Endothelial cell of umbilical vein (primary cell): ENCODE results near the gene WRAP73. TPM values are rescaled to one million over a fixed set of nuclear protein-coding genes. Genes with fewer than 3 reads are reported as not detected.

ENCODE experiments used
- BruUV-seq: library from RNA; stranded (reverse); fragments of 400-500 nt; replicated peaks from 2 replicates; lab custom pipeline; 2021; lab: Mats Ljungman, UMichigan
- CTCF ChIA-PET: fragments of 300-600, 350-600 bp; sonication (Branson Sonifier 250); formaldehyde crosslinking; loops from one replicate; lab custom pipeline; 2021; ENCODE audit warnings: antibody characterized with exemption, inconsistent platforms; lab: Charles Lee
- POLR2A ChIA-PET: fragments of 300-600, 350-600 bp; sonication (Branson Sonifier 250); formaldehyde crosslinking; loops from one replicate; lab custom pipeline; 2021; ENCODE audit warnings: antibody characterized with exemption, inconsistent platforms; lab: Charles Lee
- DNase-seq: peaks from one replicate; pipeline ENCODE4 v3.0.0-alpha.2; 2011; ENCODE audit warnings: low read depth, low spot score
- FAIRE-seq: peaks from 2 replicates; lab custom pipeline; 2011; peaks lifted over from hg19 to GRCh38; lab: Jason Lieb, UNC
- H2AFZ ChIP-seq: 2 replicates; pipeline ENCODE4 v1.6.0; 2012; ENCODE audit warnings: low read depth, low read length, control low read depth, inconsistent platforms
- H3K27ac ChIP-seq: 2 replicates; pipeline ENCODE4 v1.5.1; 2011; ENCODE audit warnings: low read depth, mild to moderate bottlenecking, control low read depth, low read length, moderate library complexity; ENCODE audit not compliant: insufficient read depth
- H3K27me3 ChIP-seq, 2 experiments: 2 replicates each; pipeline versions ENCODE4 v1.6.0 to v1.6.1; 2011; ENCODE audit warnings: low read length in 2 of 2, mixed read lengths in 1 of 2; ENCODE audit not compliant: control insufficient read depth in 2 of 2, insufficient read depth in 2 of 2
- H3K36me3 ChIP-seq, 2 experiments: 2 replicates in 1 of 2; 3 replicates in 1 of 2; pipeline ENCODE4 v1.5.1; 2011; ENCODE audit warnings: low read length in 2 of 2, mild to moderate bottlenecking in 1 of 2, moderate library complexity in 1 of 2; ENCODE audit not compliant: control insufficient read depth in 2 of 2, insufficient read depth in 2 of 2; ENCODE audit errors: extremely low read depth in 1 of 2
- H3K4me1 ChIP-seq: 3 replicates; pipeline ENCODE4 v1.5.1; 2011; ENCODE audit warnings: mild to moderate bottlenecking, low read length; ENCODE audit not compliant: control insufficient read depth, insufficient read depth; ENCODE audit errors: extremely low read depth
- H3K4me2 ChIP-seq: 2 replicates; pipeline ENCODE4 v1.6.1; 2011; ENCODE audit warnings: low read length, control low read depth, mixed read lengths; ENCODE audit not compliant: insufficient read depth
- H3K4me3 ChIP-seq, 3 experiments: fragments of 200-600 bp in 1 of 3; sonication (generic), shearing (Covaris generic) in 1 of 3; replicated peaks in 1 of 3; 2 replicates each; pipeline ENCODE4 v1.5.1; 2011 to 2016; ENCODE audit warnings: control low read depth in 3 of 3, low read length in 3 of 3, mild to moderate bottlenecking in 2 of 3, inconsistent platforms in 1 of 3, low read depth in 1 of 3, moderate library complexity in 1 of 3; ENCODE audit not compliant: insufficient read depth in 1 of 3
- H3K79me2 ChIP-seq: 2 replicates; pipeline ENCODE4 v1.6.0; 2012; ENCODE audit warnings: low read length, inconsistent platforms; ENCODE audit not compliant: control insufficient read depth, insufficient read depth
- H3K9ac ChIP-seq: replicated peaks from 2 replicates; pipeline ENCODE3; 2011; ENCODE audit warnings: low read length, control low read depth; ENCODE audit not compliant: insufficient read depth; ENCODE audit errors: extremely low read depth
- H3K9me1 ChIP-seq: replicated peaks from 3 replicates; pipeline ENCODE4 v1.6.0; 2011; ENCODE audit warnings: mild to moderate bottlenecking, low read length; ENCODE audit not compliant: control insufficient read depth, insufficient read depth; ENCODE audit errors: extremely low read depth
- H3K9me3 ChIP-seq: replicated peaks from 2 replicates; pipeline ENCODE4 v1.5.1; 2012; ENCODE audit warnings: low read length, inconsistent platforms; ENCODE audit not compliant: control insufficient read depth, insufficient read depth
- H4K20me1 ChIP-seq: replicated peaks from 2 replicates; pipeline ENCODE3; 2011; ENCODE audit warnings: mild to moderate bottlenecking, low read length; ENCODE audit not compliant: control insufficient read depth, insufficient read depth; ENCODE audit errors: extremely low read depth
- EZH2 ChIP-seq: IDR thresholded peaks from 2 replicates; pipeline ENCODE4 v1.6.1; 2012; ENCODE audit warnings: borderline replicate concordance, low read depth, mild to moderate bottlenecking, moderate library complexity, low read length, inconsistent platforms; ENCODE audit not compliant: severe bottlenecking
- FOS ChIP-seq: IDR thresholded peaks from 2 replicates; pipeline ENCODE4 v1.6.1; 2011; ENCODE audit warnings: mild to moderate bottlenecking, low read length, moderate library complexity, borderline replicate concordance; ENCODE audit not compliant: insufficient read depth
- GATA2 ChIP-seq: IDR thresholded peaks from 2 replicates; pipeline ENCODE4 v1.7.0; 2011; ENCODE audit warnings: low read depth, mild to moderate bottlenecking, moderate library complexity, mixed read lengths, low read length; ENCODE audit not compliant: insufficient read length, insufficient read depth
- JUN ChIP-seq: IDR thresholded peaks from 2 replicates; pipeline ENCODE4 v1.6.1; 2011; ENCODE audit warnings: borderline replicate concordance, low read depth; ENCODE audit not compliant: insufficient read length, insufficient read depth
- MAX ChIP-seq: IDR thresholded peaks from 2 replicates; pipeline ENCODE4 v1.6.1; 2011; ENCODE audit not compliant: insufficient read depth, insufficient read length
- MYC ChIP-seq: IDR thresholded peaks from one replicate; pipeline ENCODE4 v1.6.1; 2011; ENCODE audit warnings: mild to moderate bottlenecking, low read depth, low read length
- POLR2A ChIP-seq: IDR thresholded peaks from 2 replicates; pipeline ENCODE4 v1.6.1; 2012; ENCODE audit warnings: low read depth, mild to moderate bottlenecking, control low read depth, low read length
- POLR2AphosphoS5 ChIP-seq: IDR thresholded peaks from 2 replicates; pipeline ENCODE4 v1.6.1; 2012; ENCODE audit warnings: low read depth, mild to moderate bottlenecking, control low read depth, low read length, moderate library complexity; ENCODE audit not compliant: insufficient read depth
- dilution Hi-C: fragments of 300-500 bp; cut with MboI; formaldehyde crosslinking; loops from one replicate; pipeline ENCODE4 v1.15.0; 2019; ENCODE audit warnings: low sequenced_read_pairs; ENCODE audit not compliant: extremely low pct_ligation_motif_present
- intact Hi-C: fragments of 100-400 bp; cut with micrococcal nuclease; formaldehyde crosslinking; loops from one replicate; pipeline ENCODE4 v1.10.0; 2022
- polyA plus RNA-seq, 4 experiments: library from polyadenylated mRNA; depleted of rRNA in 3 of 4; stranded (reverse) in 3 of 4; unstranded in 1 of 4; fragments of >200 nt; gene quantifications; 2 replicates each; pipeline versions ENCODE4 v1.2.1 to v1.2.3, GENCODE V29; 2011 to 2012; ENCODE audit warnings: missing spikeins in 1 of 4
- total RNA-seq: library from RNA; stranded (reverse); gene quantifications from 2 replicates; pipeline ENCODE4 v1.2.3, GENCODE V29; 2021
- TF ChIP-seq, protein P1 (sequence below), 2 donors: IDR thresholded peaks; 1 replicate in 1 of 2; 2 replicates in 1 of 2; pipeline ENCODE4 v1.5.1; 2011; ENCODE audit warnings: low read length in 2 of 2, mild to moderate bottlenecking in 2 of 2, moderate library complexity in 2 of 2, control low read depth in 1 of 2, inconsistent platforms in 1 of 2, low read depth in 1 of 2; ENCODE audit not compliant: insufficient read depth in 1 of 2; ENCODE audit errors: extremely low read depth in 1 of 2

WRAP73 gene
- total and polyA plus RNA-seq, 2 donors (not counting 3 experiments of a cell fraction or from before 2014, with no cell fraction given): 23.0 to 50.7 TPM

GRCh38 chr1:3681898-3682806 is 32.2 kb upstream of the WRAP73 start:
- Histone ChIP-seq H3K27ac (no peak overlapping the region), H3K9ac (no peak overlapping the region), H3K9me3 (no peaks in the 10 kb centered on the region), H3K4me1 (no peaks in the 10 kb centered on the region), H3K27me3 (no peaks in the 10 kb centered on the region), H3K9me1 (no peaks in the 10 kb centered on the region), H3K4me2 (no peak overlapping the region), H3K36me3 (no peaks in the 10 kb centered on the region), H3K79me2 (no peaks in the 10 kb centered on the region), H4K20me1 (no peaks in the 10 kb centered on the region), H3K4me3 (no peak overlapping the region), H2AFZ (no peak overlapping the region)
- FAIRE-seq (no peak), DNase-seq (no peak)
- no peak for TF ChIP-seq MAX
- no peak for TF ChIP-seq FOS
- TF ChIP-seq JUN: no peak
- no peak for TF ChIP-seq POLR2AphosphoS5
- TF ChIP-seq POLR2A: no peak
- no peak for TF ChIP-seq MYC
- no peak for TF ChIP-seq EZH2
- TF ChIP-seq, protein P1, sequence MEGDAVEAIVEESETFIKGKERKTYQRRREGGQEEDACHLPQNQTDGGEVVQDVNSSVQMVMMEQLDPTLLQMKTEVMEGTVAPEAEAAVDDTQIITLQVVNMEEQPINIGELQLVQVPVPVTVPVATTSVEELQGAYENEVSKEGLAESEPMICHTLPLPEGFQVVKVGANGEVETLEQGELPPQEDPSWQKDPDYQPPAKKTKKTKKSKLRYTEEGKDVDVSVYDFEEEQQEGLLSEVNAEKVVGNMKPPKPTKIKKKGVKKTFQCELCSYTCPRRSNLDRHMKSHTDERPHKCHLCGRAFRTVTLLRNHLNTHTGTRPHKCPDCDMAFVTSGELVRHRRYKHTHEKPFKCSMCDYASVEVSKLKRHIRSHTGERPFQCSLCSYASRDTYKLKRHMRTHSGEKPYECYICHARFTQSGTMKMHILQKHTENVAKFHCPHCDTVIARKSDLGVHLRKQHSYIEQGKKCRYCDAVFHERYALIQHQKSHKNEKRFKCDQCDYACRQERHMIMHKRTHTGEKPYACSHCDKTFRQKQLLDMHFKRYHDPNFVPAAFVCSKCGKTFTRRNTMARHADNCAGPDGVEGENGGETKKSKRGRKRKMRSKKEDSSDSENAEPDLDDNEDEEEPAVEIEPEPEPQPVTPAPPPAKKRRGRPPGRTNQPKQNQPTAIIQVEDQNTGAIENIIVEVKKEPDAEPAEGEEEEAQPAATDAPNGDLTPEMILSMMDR (IDR thresholded peaks at IDR 0.05; ENCODE audit: extremely low read depth in 1 of 2, insufficient read depth in 1 of 2, low read depth in 1 of 2, low read length in 2 of 2): no peak
- no peak for TF ChIP-seq GATA2
- ChIA-PET POLR2A (no interaction called here), CTCF (interaction anchor here (0.8 to 1.9 kb wide), 3 partner anchors 14 to 42 kb away, joined by 4 to 7 read pairs (median 4); no protein-coding TSS in a partner anchor)
- intact Hi-C loops: no loop called here
- dilution Hi-C loops: no loop called here
- BruUV-seq: no TSS peak
